ENCODE data around the gene POU3F1.

DNA sequence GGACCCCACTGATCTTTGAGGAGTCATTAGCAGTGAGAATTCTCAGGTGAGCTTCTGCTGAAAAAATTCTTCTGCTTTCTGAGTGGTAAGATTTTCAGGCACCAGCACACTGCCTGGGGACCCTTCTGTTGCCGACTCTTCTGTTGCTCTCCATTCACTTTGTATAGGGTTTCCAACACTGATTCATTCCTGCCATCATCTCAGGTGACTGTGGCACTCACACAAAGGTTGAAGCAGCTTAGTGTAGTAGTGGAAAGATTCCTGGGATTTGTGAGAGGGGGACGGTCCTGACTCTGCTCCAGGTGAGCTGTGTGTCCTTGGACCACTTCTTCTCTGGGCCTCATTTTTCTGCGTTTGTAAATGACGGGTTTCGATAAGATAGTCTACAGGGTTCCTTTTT is 24.6 kb downstream of the POU3F1 start:
- TF ChIP-seq POLR2A (IDR thresholded peaks at IDR 0.05; ENCODE audit: low read length) (no peak), GATA1 (IDR thresholded peaks at IDR 0.05; ENCODE audit: low read depth, low read length) (no peak)
